Measurements from ENCODE around the gene ARHGAP24. TPM values are rescaled to one million over a fixed set of nuclear protein-coding genes. Genes with fewer than 3 reads are reported as not detected.

ARHGAP24 gene
- total and polyA plus RNA-seq, 2 donors (not counting 3 experiments of a cell fraction or from before 2014, with no cell fraction given) = 52.1 to 79.4 TPM

DNA sequence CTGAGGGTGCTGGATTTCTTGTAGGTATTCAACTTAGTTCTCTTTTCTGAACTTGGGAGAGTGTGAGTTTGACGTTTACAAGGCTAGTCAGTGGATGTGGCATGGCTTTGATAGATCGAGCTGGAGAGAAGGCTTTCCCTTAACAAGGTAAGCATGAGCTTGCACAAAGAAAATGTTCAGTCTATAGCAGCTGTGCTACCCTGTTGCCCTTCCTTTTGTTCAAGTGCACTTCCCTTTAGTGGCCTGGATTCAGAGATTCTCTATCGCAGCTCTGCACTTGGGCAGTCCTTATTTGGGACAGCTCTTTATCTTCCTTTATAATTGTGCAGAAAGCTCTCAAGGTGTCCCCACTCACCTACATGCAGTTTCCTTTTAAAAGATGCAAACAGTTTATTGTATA lies 198.0 kb downstream of the ARHGAP24 start:
- Histone ChIP-seq H3K4me3 (replicated peaks in 1 of 3; ENCODE audit: insufficient read depth in 1 of 3, low read depth in 1 of 3, low read length in 3 of 3) (no peak overlapping the region), H3K79me2 (ENCODE audit: control insufficient read depth, insufficient read depth, low read length) (no peaks in the 10 kb centered on the region), H3K4me1 (ENCODE audit: control insufficient read depth, extremely low read depth, insufficient read depth, low read length) (no peaks in the 10 kb centered on the region), H3K36me3 (ENCODE audit: control insufficient read depth in 2 of 2, extremely low read depth in 1 of 2, insufficient read depth in 2 of 2, low read length in 2 of 2) (no peaks in the 10 kb centered on the region), H4K20me1 (replicated peaks; ENCODE audit: control insufficient read depth, extremely low read depth, insufficient read depth, low read length) (no peaks in the 10 kb centered on the region), H2AFZ (ENCODE audit: low read depth, low read length) (no peak overlapping the region), H3K9me1 (replicated peaks; ENCODE audit: control insufficient read depth, extremely low read depth, insufficient read depth, low read length) (no peaks in the 10 kb centered on the region), H3K4me2 (ENCODE audit: insufficient read depth, low read length) (no peak overlapping the region), H3K27ac (ENCODE audit: insufficient read depth, low read depth, low read length) (no peak overlapping the region), H3K9me3 (replicated peaks; ENCODE audit: control insufficient read depth, insufficient read depth, low read length) (no peaks in the 10 kb centered on the region), H3K27me3 (ENCODE audit: control insufficient read depth in 2 of 2, insufficient read depth in 2 of 2, low read length in 2 of 2) (peaks cover 22 to 31% of the 10 kb centered on the region in 2 experiments), H3K9ac (replicated peaks; ENCODE audit: extremely low read depth, insufficient read depth, low read length) (no peak overlapping the region)
- FAIRE-seq = no peak
- ChIA-PET CTCF (no interaction called here), POLR2A (no interaction called here)
- dilution Hi-C loops (cut with MboI; ENCODE audit: extremely low pct_ligation_motif_present, low sequenced_read_pairs) (no loop called here), intact Hi-C loops (cut with micrococcal nuclease) (no loop called here)
- BruUV-seq (replicated peaks) = no TSS peak
- TF ChIP-seq EZH2 (IDR thresholded peaks at IDR 0.05; ENCODE audit: borderline replicate concordance, low read depth, low read length, severe bottlenecking) (no peak), MAX (IDR thresholded peaks at IDR 0.05; ENCODE audit: insufficient read depth, insufficient read length) (no peak), FOS (IDR thresholded peaks at IDR 0.05; ENCODE audit: borderline replicate concordance, insufficient read depth, low read length) (no peak), GATA2 (IDR thresholded peaks at IDR 0.05; ENCODE audit: insufficient read depth, insufficient read length, low read depth, low read length) (no peak), POLR2A (IDR thresholded peaks at IDR 0.05; ENCODE audit: low read depth, low read length) (no peak), CTCF (IDR thresholded peaks at IDR 0.05; ENCODE audit: extremely low read depth in 1 of 2, insufficient read depth in 1 of 2, low read depth in 1 of 2, low read length in 2 of 2) (no peak), POLR2AphosphoS5 (IDR thresholded peaks at IDR 0.05; ENCODE audit: insufficient read depth, low read depth, low read length) (no peak), JUN (IDR thresholded peaks at IDR 0.05; ENCODE audit: borderline replicate concordance, insufficient read depth, insufficient read length, low read depth) (no peak), MYC (IDR thresholded peaks at IDR 0.05; ENCODE audit: low read depth, low read length) (no peak)
- DNase-seq (ENCODE audit: low read depth, low spot score) = no peak

All from endothelial cell of umbilical vein (primary cell).